NCI-H2171 treated with DMSO at 0.1 percent for 48 hours (cell line): Measurements from ENCODE around the gene TRIM33.

Source experiments
- DNase-seq: peaks from one replicate; lab custom pipeline; 2025; lab: John Stamatoyannopoulos, UW

TRIM33 gene

DNA sequence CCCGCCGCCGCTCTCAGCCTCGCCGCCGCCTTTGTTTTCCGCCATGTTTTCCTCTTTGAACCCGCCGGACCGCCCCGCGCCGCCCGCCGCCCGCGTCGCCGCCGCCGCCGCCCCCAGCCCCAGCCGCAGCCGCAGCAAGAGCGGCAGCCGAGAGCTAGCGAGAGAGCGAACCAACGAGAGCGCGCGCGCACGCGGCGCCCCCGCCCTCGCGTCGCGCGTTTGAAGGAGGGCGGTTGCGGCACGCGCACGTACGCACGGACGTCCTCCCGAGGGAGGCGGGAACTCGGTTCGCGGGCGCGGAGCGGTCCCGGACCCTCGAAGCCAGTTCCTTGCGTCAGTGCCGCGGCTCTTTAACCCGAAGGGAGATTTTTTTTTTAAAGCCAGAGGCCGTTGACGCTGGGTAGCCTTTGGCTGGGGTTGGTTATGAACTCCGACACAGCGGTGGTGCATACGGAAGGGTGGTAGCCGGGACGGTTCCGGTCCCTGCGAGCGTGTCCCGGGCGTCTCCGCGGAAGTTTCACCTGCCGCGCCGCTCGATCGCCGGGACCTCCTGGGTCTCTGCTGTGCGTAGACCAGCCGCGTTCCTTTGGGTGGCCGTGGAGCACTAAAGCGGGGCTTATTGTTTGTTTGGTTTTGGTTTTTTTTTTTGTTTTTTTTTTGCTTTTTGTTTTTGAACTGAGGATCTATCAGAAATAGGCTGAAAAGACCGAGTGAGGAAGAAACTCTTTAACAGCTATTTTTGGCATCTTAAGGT is at the start of gene TRIM33:
TRIM33 (minus strand) TSS at position 172 of the 754 bp plus-strand sequence; CDS start at position 45, 127 bp downstream.
- peak; percentile 85 for DNase-seq

DNA sequence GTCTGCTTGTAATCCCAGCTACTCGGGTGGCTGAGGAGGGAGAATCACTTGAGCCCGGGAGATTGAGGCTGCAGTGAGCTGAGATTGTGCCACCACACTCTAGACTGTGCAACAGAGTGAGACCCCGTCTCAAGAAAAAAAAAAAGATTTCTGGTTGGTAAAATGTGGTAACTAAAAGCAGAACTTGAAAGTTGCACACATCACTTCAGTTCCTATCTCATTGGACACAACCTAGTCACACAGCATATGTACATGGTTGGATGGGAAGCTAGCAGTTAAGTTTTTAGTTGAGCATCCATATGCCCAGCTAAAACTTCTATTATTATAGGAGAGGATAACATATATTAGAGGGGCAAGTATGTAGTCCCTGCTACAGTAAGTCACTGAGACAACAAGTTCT is 48.4 kb upstream of the TRIM33 start:
- DNase-seq, result no peak

DNA sequence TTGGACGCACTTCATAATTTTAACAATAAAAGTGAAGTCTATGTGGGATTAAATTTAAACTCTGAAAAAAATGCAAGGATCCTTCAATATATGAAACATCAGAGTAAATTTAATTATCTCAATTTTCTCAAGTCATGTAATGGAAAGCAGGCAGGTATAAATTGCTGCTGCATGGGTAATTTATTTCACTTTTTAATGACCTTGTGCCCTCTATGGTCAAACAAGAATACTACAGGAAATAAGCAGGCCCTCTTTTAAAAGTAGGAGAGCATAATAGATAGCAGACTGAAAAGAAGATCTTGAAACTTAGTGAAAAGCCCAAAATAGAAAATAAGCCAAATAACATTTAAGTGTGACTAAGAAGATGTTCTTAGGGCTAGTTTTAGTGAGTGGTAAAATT is 47.5 kb upstream of the TRIM33 start:
- DNase-seq, result peak; percentile 35

- DNase-seq, result no peak
Observed at GRCh38 chr1:114554577-114554976, 43.6 kb upstream of the TRIM33 start.

GRCh38 chr1:114552106-114552639 is 41.2 kb upstream of the TRIM33 start:
- DNase-seq, result no peak

DNA sequence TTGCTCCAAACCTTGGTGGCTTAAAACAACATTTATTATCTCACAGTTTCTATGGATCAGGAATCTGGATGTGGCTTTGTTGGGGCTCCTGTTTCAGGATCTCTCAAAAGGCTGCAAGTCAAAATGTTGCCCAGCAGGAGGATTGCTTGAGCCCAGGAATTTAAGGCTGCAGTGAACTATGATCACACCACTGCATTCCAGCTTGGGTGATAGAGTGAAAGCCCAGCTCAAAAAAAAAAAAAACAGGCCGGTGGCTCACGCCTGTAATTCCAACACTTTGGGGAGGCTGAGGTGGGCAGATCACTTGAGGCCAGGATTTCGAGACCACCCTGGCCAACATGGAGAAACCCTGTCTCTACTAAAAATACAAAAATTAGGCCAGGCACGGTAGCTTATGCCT is 40.4 kb upstream of the TRIM33 start:
- no peak for DNase-seq

GRCh38 chr1:114550336-114550735 is 39.3 kb upstream of the TRIM33 start:
- no peak for DNase-seq

DNA sequence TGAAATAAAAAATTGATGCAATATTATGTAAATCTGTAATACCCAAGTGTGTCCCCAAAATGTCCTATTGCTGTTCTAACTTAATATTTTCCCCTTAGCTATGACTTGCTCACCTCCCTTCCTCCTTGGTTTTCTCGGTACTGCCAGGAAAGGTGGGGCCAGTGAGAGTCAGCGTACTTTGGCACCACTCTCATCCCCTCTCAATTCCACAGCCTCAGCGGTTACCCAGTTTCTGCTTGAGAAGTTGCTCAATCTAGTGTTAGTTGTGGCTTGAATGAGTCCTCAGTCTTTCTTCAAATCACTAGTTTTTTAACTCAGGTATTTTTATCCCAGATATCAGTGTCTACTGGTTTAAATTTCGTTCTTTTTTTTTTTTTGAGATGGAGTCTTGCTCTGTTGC is 38.1 kb upstream of the TRIM33 start:
- no peak for DNase-seq

GRCh38 chr1:114547076-114547475 is 36.1 kb upstream of the TRIM33 start:
- DNase-seq, result no peak

GRCh38 chr1:114545796-114546195 is 34.8 kb upstream of the TRIM33 start:
- DNase-seq, result no peak

GRCh38 chr1:114545315-114545714 is 34.3 kb upstream of the TRIM33 start:
- no peak for DNase-seq

- no peak for DNase-seq
Observed at GRCh38 chr1:114540821-114541220, 29.8 kb upstream of the TRIM33 start.

DNA sequence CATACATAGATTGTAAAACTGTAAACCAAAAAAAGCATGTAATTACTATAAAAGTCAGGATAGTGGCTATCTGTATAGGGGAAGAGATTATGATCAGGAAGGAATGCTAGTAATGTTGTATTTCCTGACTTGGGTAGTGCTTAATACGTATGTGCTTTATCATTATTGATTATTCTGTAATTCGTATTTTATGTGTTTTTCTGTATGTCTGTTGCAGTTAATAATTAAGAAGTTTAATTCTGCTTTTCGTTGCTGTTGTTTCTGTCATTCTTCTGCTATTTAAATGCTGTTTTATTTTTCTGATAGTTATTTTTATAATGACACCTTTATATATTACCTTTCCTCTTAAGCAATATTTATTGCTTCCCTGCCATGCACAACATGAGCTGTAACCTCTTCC is 29.3 kb upstream of the TRIM33 start:
- DNase-seq, result no peak

DNA sequence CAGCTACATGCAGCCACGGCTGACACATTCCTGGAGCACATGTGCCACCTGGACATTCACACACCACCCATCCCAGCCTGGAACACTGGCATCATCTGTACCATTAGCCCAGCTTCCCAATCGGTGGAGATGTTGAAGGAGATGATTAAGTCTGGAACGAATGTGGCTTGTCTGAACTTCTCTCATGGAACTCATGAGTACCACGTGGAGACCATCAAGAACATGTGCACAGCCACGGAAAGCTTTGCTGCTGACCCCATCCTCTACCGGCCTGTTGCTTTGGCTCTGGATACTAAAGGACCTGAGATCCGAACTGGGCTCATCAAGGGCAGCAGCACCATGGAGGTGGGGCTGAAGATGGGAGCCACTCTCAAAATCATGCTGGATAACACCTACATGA is 25.0 kb upstream of the TRIM33 start:
- no peak for DNase-seq

DNA sequence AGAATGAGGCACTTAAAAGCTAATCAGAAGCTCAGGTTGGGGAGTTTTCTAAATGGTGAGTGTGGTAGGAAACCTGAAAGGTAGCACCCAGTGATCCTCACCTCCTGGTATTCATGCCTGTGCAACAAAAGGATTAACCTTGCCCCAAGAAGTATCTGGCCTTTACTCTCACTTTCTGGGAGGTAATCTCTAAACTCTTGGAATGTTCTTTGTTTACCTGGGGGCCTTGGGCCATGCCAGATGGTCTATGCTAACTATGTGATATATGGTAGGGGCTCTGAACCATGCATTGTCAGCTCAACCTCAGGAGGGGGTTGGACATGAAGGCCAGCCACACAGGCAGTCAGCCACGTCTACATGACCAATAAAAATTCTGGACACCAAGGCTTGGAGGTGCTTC is 24.4 kb upstream of the TRIM33 start:
- no peak for DNase-seq

DNA sequence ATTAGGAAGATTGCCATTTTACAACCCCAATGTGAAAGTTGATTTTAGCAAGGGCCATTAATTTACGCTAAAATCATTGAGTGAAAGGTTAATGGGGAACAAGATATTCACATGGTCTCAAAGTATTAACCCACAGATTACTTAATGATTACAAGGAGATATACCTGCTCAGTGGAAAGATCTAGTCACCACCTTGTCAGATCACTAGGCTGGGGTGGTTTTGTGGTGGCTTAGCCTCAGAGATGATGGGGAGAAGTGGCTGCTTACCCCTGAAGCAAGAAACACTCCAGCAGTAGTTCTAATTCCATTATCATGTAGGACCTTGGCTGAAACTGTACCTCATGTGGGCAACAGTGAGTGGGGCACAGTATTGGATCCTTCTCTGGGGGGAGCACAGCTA is 20.1 kb upstream of the TRIM33 start:
- DNase-seq, result no peak

DNA sequence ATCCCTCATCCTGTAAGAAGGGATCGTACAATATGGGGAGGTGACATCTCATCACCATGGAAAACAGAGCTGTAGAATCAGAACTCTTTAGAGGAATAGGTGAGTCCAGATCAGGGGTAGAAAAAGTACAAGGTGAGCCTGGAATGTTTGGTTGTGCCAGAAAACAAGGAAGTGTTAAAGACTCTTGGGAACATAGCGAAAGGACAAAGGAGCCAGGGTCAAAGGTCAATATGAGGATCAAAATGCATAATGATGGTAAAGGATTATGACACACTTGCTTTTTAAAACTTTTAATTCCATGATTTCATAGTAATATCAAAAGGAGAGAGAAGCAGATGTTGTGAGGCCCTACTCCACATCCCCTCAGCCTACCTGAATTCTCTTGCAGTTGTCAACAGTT is 19.2 kb upstream of the TRIM33 start:
- no peak for DNase-seq

DNA sequence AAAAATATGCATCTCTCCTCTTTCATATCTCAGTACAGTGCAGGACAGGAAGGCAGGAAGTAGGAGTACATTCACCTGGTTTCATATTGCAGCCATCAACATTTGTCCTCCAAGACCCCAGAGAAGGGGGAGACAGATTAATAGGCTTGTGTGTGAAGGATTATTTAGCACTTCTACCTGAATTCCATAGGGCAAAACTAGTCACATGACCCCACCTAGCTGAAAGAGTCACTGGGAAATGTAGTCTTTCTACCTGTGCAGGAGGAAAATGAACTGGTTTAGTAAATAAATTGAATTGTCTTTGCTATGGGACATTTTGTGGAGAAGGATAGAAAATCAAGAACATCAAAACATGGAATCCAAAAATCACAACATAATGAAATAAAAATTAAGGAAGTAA is 13.9 kb upstream of the TRIM33 start:
- DNase-seq, result peak; percentile 36

DNA sequence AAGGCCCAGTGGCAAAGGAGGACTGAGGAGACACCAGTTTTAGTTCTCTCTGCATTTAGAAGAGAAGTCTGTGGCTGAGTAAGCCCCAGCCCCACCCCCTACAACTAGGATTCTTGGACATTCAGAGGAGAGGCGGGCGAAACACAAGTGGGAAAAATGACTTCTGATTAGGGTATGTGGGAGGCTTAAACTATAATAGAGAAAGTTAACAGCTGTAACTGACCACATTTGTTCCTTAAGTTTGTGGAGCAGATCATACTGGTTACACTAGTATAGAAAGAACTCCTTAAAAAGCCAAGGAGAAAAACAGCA is 11.2 kb upstream of the TRIM33 start:
- no peak for DNase-seq

- no peak for DNase-seq
Observed at GRCh38 chr1:114521396-114522263, 10.6 kb upstream of the TRIM33 start.

GRCh38 chr1:114517348-114517747 is 6.3 kb upstream of the TRIM33 start:
- DNase-seq, result no peak

DNA sequence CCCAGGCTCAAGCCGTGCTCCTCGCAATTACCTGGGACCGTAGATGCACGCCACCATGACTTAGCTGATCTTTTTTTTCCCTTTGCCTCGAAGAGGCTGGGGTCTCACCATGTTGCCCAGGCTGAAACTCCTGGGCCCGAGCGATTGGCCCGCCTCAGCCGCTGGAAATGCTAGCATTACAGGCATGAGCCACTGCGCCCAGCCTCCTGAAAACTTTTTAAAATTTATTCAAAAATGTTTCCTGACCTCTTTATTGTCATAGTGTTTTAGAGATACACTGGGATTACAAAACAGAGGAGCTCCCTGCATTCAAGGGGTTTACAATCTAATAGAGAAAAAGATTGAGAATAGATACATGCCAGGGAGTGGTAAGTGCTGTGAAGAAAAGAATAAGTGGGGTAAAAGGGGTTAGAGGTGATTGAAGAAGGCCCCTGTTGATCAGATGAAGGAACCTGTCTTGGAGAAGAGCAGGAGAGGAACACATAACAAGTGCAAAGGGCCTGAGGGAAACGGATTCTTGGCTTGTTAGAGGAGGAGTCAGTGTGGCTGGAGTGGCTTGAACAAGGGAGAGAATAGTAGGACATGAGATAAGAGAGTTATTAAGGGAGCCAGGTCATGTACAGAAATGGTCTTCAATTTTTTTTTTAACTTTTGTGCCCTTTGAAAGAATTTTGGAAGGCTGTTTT is 1.7 kb upstream of the TRIM33 start:
- no peak for DNase-seq
